ENCODE measurements around the gene NT5DC3. TPM values are rescaled to one million over a fixed set of nuclear protein-coding genes. Genes with fewer than 3 reads are reported as not detected.

The NT5DC3 gene
- total RNA-seq, 1 experiment from 2014 or later = 11.8 TPM

DNA sequence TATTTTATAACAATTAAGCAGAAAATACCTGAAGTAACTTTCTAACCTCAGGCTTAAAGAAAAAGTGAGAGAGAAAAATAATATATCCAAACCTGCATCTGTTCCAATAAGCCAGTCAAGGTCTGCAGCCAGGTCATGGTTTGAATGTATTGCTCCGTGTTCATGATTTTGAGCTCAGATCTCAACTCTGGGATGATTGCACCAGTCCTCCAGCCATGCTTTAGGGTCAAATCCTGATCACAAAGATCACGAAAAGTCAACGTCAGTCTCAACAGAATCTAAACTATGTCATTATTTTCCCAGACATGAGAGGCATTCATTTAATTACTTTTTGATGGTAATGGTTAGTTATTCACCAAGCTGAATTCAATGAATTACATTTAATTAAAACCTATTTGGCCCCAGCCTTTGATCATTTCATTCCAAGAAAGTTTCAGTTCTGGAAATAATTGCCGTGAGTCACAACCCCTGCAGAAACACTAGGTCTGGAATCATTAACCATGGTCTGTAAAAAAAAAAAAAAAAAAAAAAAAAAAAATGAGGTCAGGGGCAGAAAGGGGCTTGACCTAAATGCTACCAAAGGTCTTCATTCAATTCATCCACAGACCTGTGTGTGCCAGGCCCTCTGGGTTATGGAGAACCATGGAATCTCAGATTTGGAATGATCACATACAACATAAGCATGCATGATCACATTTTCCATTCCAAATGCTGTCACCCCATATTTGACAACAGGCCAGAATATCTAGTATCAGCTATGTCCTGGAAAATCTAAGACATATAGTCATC lies 55.6 kb downstream of the NT5DC3 start:
- no peak overlapping the region for H3K4me3 ChIP-seq
- H3K9me3 ChIP-seq = no peaks in the 10 kb centered on the region
- H3K27me3 ChIP-seq = no peaks in the 10 kb centered on the region
- H3K36me3 ChIP-seq = peaks cover 27% of the 10 kb centered on the region
- no peak for DNase-seq

DNA sequence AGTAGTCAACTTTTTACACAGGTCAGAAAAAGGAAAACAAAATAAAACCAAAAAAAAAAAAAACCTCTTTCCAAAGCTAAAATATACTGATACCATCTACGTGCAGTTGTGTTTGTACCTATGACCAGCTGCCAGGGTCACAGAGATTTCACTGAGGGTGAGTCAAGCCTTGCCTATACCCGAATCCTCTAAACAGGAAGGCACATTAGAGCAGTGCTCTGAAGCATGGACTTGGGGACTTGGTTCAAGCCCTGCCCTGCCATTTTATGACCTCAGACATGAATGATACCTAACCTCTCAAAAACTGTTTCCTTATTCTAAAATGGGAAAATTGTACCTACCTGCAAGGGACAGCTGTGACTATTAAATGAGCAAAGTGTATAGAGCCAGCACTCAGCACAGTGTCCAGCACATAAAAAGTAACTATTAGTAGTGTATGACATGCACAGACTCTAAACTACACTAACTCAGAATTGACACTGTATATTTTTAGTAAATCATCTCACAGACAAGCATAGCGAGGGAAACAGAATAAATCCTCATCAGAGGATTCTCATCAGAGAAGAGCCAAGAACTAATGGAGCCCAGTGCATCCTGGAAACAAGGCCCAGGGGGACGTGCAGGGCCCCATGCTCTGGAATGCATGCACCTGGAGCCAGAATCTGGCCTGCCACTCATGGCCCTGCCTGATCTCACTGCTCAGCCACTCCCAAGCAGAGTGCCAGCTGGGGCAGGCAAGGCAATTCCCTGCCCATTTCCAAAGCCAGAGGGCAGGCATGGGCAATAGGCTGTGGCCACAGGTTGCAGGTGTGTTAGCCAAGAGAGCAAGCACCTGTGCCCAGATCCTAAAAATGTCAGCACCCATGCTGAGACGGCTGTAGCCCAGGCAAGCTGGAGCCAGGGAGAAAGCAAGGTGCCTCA lies 57.0 kb downstream of the NT5DC3 start:
- Histone ChIP-seq H3K4me3 (no peak overlapping the region), H3K9me3 (no peaks in the 10 kb centered on the region), H3K36me3 (peaks cover 38% of the 10 kb centered on the region), H3K27me3 (no peaks in the 10 kb centered on the region)
- DNase-seq = no peak

DNA sequence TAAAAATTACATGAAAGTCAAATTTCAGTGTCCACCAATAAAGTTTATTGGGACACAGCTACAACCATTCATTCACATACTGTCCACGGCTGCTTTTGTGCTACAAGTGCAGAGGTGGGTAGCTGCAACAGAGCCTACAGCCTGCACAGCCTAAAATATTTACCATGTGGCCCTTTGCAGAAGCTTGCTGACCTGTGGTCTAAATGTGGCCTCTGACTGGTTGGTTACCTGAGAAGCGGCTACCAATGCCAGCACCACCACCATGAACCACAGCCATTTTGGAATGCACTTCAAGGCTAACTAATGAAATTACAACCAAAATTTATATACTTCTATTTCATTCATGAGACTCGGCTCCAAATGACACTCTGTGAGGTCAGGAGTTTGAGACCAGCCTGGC lies 58.6 kb downstream of the NT5DC3 start:
- H3K36me3 ChIP-seq = peaks cover 46% of the 10 kb centered on the region
- H3K9me3 ChIP-seq = no peaks in the 10 kb centered on the region
- H3K27me3 ChIP-seq = no peaks in the 10 kb centered on the region
- no peak for DNase-seq
- H3K4me3 ChIP-seq = no peak overlapping the region

DNA sequence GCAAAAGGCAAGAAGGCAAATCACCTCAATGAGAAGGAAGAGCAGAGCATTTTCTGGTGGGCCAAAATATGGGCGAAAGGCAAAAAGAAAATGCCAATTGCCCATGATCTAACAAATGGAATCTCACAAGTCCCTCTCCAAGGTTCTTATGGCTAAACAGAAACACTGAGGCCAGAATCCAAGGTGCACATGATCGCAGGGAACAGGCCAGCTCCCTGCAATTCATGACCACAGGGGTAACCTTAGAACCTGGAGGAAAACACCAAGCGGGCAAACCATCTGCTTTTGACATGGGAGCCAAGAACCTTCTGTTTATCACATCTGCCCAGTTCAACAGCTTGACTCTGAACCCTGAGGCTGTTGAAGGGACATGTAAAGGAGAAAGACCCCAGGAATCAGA lies 60.0 kb downstream of the NT5DC3 start:
- H3K4me3 ChIP-seq = no peak overlapping the region
- no peak for DNase-seq
- peaks cover 54% of the 10 kb centered on the region for H3K36me3 ChIP-seq
- H3K27me3 ChIP-seq = no peaks in the 10 kb centered on the region
- H3K9me3 ChIP-seq = no peaks in the 10 kb centered on the region

DNA sequence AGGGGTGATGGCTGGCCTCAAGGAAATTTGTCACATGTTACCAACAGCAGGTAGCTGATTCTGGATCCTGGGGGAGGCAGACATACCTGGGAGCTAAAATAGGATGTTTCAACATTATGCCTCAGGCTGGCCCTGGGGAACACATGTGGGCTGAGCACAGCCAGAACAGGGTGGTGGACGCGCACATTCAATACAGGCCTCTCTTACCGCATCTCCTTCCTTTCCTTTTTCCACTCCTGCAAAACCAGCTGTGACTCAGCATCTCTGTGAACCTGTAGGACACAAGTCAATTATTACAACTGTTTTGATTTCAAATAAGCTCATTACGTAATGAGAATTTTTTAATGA lies 61.0 kb downstream of the NT5DC3 start:
- no peak for DNase-seq

DNA sequence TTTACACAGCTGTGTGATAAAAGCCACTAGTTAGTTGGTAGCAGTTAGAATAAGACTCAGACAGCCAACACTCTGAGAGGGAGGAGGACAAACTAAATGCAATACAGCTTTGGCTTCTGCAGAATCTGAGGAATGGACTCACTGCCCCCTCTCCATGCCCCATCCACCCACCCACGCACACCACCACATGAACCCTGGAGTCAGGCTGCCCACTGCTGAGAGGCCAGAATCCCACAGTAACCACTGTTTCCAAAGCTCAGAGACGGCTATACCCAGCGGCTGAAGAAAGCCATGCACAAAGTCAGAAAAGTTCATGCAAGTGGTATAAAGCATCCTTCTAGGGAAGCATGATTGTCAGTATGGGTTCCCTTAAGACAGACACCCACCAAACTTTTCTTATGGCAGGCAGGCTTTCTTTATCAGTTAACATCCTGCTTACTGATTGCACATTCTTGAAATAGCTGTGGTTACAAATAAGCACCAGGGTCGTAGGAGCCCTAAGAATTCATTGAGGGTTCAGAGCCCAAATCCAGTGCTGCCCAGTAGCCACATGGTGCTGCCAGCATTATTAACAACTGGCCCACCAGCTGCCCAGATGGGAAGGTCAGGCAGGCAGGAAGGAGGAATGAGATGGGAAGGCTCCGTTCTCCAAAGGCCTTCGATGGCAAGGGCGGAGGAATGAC lies 61.5 kb downstream of the NT5DC3 start:
- Histone ChIP-seq H3K27me3 (no peaks in the 10 kb centered on the region), H3K9me3 (no peaks in the 10 kb centered on the region), H3K4me3 (no peak overlapping the region), H3K36me3 (peaks cover 51% of the 10 kb centered on the region)
- DNase-seq = no peak

More for the DNA sequence above, 61.0 kb downstream of the NT5DC3 start:
- peaks cover 56% of the 10 kb centered on the region for H3K36me3 ChIP-seq
- H3K27me3 ChIP-seq = no peaks in the 10 kb centered on the region
- no peaks in the 10 kb centered on the region for H3K9me3 ChIP-seq
- H3K4me3 ChIP-seq = no peak overlapping the region

DNA sequence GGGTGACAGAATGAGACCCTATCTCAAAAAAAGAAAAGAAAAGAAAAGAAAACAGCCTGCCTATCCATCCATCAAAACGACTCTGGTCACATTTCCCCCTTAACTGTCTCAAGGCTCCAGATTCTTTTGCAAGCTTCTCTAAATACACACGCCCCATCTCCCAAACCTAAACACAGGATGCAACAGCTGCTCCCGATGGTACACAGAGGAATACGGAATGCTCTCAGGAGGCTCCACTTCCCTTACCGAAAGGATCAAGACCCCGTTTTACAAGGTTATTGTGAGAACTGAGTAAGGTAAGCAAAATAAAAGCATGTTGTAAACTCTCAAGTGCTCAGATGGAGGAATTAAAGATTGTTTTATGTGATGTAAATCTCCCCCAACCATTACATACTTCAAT lies 62.3 kb downstream of the NT5DC3 start:
- Histone ChIP-seq H3K9me3 (no peaks in the 10 kb centered on the region), H3K27me3 (no peaks in the 10 kb centered on the region), H3K36me3 (peaks cover 47% of the 10 kb centered on the region), H3K4me3 (no peak overlapping the region)
- no peak for DNase-seq

DNA sequence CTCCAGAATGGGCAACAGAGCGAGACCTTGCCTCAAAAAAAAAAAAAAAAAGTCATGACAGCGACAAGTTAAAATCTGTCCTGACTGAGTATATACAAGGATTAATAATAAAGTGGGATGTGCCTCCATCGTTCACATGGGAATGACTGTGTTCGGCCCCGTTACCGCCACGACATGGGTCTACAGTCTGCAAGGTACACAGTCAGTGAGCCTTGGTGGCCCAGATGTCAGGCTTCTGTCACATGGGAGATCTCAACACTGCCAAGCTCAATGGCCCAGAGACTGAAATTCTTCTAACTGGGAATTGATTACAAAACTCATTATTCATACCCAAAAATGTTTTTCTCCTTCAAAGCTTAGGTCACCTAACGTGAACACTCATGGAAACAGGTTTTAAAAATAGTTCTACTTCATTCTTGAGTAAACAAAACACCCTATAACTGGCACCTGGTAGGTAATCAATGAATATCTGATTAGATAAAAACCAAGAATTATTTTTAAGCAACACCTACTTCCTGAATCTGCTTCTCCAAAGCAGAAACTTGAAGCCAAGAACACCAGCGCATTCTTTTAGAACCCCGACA lies 66.0 kb downstream of the NT5DC3 start:
- DNase-seq = no peak
- no peaks in the 10 kb centered on the region for H3K9me3 ChIP-seq
- H3K27me3 ChIP-seq = no peaks in the 10 kb centered on the region
- no peak overlapping the region for H3K4me3 ChIP-seq
- H3K36me3 ChIP-seq = peaks cover 48% of the 10 kb centered on the region

DNA sequence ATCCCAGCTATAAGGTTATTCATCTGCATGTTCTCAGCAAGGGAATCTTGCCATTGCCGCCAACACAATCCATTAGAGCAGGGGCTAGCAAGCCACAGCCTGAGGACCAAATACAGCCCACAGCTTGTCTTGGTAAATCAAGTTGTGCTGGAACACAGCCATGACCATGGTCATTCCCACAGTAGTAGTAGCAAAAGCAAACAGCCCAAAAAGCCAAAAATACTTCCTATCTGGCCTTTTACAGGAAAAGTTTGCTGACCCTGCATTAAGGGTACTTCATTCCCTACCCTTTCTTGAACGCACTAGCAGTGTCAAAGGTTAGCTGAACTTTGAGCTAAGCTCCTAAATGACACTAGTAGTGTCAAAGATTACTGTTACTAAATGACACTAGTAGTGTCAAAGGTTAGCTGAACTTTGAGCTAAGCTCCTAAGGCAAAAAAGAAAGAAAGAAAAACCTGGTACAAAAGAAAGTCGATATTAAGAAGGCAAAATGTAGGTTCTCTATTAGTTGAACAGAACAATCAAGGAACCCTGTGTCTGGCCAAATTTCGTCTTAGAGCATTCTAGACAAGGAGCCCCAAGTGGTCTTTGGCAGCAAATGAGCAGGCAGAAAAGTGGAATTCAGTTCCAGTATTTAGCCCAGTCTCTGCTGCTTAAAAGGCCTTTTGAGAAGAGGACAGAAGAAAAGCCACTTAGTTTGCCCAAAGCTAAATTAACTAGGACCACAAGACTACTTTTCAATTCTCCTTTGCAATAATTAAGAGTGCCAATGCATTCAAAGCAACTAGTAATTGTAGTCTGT lies 67.7 kb downstream of the NT5DC3 start:
- Histone ChIP-seq H3K27me3 (no peaks in the 10 kb centered on the region), H3K36me3 (peaks cover 40% of the 10 kb centered on the region), H3K9me3 (no peaks in the 10 kb centered on the region), H3K4me3 (no peak overlapping the region)
- DNase-seq = no peak

DNA sequence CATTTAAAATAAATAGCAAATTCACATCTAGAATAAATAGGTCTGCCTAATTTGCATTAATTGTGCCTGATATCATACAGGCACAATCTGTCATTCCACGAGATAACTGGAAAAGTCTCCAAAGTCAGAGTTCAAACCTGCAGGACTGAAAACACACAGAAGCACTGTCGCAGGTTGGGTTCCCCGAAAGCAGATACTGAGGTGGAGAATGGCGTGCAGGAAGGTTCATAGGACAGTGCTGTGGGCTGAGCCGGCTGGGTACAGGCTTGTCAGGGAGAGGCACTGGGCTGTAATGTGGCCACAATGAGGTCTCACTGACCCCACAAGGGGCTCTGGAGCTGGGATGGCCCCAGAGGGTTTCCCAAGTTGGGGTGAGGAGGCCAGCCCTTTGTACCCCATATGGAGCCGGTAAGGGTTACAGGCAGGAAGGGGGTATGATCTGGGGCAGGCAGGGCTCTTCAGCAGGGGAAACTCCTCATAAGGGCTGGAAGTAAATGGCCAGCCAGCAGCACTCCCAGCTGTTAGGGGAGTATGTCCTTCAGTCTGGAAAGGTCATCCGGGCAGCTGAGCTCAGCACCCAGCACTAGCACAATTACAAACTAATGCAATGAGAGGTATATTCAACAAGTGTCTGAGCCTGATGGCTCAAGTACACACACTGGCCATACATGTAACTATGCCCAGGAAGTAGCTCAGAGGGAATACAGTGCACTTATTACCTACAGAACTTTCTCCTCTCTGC lies 68.5 kb downstream of the NT5DC3 start:
- Histone ChIP-seq H3K36me3 (peaks cover 34% of the 10 kb centered on the region), H3K9me3 (no peaks in the 10 kb centered on the region), H3K4me3 (no peak overlapping the region), H3K27me3 (no peaks in the 10 kb centered on the region)
- no peak for DNase-seq

DNA sequence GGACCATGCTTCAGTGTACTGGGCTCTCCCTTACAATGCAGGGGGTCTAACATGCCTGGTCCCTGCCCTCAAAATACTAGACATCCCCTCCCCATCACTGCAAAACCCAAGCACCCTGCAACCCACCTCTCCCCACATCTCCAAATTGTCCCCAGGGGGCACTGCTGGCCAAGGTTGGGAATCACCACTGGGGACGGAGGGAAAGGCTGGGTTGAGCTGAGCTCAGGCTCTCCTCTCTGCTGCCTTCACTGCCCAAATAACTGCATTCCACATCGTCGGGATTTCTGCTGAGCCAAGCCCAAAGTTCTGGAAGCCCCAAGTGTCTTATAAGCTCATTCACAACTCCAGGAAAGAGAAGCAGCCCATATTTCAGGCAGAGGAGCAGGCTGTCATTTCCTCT lies 69.6 kb downstream of the NT5DC3 start:
- no peak for DNase-seq
- H3K27me3 ChIP-seq = no peaks in the 10 kb centered on the region
- H3K4me3 ChIP-seq = no peak overlapping the region
- H3K36me3 ChIP-seq = peaks cover 28% of the 10 kb centered on the region
- no peaks in the 10 kb centered on the region for H3K9me3 ChIP-seq

DNA sequence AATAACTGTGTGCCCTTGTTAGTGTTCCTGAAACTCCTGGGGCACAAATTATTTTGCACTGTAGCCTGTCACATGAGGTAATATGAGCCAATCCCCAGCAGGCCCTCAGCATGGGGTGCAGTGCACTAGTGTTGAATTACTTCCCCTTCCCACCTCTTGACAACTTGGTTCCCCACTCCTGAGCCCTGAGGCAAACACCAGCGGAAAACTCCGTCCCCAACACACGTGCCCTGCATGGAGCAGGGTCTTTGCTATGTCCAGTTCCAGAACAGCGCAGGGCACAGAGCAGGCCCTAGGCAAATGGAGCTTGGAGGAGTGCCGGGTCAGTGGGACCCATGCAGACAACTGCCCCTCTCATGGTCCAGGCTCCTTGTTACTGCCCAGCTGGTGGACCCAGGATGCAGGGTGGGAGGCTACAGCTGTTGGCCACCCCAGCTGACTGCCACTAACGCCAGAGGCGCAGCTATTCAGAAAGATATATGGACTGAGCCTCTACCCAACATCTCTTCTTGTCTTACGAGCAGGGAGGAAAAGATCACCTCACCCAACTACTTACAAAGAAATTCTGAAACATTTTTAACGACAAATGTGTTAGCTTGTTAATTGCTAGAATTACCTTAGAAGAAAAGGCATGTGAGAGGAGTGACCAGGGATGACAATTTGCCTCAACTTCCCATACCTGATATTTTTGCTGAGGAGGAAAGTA lies 71.6 kb downstream of the NT5DC3 start:
- DNase-seq = no peak
- Histone ChIP-seq H3K9me3 (no peaks in the 10 kb centered on the region), H3K27me3 (no peaks in the 10 kb centered on the region), H3K36me3 (peaks cover 24% of the 10 kb centered on the region), H3K4me3 (no peak overlapping the region)

DNA sequence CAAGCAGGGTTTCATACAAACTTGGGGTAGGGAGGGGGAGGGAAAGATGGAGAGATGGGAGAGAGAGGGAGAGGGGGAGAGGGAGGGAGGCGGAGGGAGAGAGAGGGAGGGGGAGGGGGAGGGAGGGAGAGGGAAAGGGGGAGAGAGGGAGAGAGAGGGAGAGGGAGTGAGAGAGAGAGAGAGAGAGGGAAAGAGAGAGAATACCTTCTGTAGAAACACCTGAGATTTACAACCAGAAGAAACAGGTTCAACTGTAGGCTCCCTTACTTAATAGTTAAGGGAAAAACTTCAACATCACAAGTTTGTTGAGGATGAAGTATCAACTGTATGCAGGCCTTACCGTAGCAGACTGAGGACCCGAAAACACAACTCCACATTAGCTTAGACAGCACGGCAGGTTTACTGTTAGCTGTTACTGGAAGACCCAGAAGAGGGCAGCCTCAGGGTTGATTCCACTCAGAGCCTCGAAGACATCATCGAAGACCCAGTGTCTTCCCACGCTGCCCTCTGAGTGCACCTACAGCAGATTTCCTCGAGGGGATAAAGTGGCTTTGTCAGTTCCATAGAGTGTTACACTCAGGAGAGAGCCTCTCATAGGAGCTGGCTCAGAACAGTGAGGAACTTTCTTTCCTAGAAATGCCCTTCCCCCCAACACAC lies 72.4 kb downstream of the NT5DC3 start:
- Histone ChIP-seq H3K4me3 (no peak overlapping the region), H3K36me3 (peaks cover 22% of the 10 kb centered on the region), H3K27me3 (no peaks in the 10 kb centered on the region), H3K9me3 (no peaks in the 10 kb centered on the region)
- DNase-seq = no peak

DNA sequence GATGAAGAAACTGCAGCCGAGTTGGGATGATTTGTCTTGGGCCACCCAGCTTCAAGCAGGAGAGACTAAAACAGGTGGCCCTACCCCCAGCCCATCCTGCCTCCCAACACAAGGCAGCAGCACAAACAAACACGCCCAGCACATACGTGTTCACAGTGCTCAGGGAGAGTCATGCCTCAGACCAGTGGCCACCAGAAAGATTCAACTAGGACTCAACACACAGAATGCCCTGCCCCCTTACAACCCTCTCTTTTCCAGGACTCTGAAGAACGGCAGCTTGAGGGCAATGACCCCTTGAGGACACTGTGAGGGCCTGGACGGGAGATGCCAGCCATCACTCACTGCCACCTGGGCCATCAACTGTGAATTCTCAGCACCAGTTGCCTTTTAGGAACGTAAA lies 75.0 kb downstream of the NT5DC3 start:
- Histone ChIP-seq H3K9me3 (no peaks in the 10 kb centered on the region), H3K36me3 (peaks cover 19% of the 10 kb centered on the region), H3K27me3 (no peaks in the 10 kb centered on the region), H3K4me3 (no peak overlapping the region)
- DNase-seq = no peak

DNA sequence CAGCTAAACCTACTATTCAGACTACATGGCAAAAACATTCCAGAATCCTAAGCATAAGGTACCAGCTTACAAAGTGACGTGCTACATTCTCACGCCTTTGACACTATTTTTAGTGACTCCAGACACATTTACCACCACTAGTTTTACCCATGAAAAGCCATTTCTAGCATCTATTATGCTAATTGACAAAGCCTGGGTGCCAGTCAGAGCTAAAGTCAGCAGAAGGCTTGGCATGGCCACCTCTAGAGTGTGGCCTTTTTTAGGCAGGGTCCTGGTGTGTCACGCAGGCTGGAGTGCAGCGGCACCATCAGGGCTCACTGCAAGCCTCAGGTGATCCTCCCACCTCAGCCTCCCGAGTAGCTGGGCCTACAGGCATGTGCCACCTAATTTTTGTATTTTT lies 75.7 kb downstream of the NT5DC3 start:
- H3K27me3 ChIP-seq = no peaks in the 10 kb centered on the region

More for the DNA sequence above, 75.7 kb downstream of the NT5DC3 start:
- peaks cover 13% of the 10 kb centered on the region for H3K36me3 ChIP-seq
- H3K4me3 ChIP-seq = no peak overlapping the region
- DNase-seq = no peak
- no peaks in the 10 kb centered on the region for H3K9me3 ChIP-seq

All from MG63 (cell line).